NCI-H226 (cell line): ENCODE results near the gene GAGE12G.
"Not testable (repeated sequence)": the region's sequence is repeated elsewhere in the genome, so short reads cannot be mapped to it uniquely, and the experiment has no call there.

Experiments used
- DNase-seq: peaks from one replicate; pipeline ENCODE4 v3.0.0-alpha.2; 2015

GAGE12G gene

GRCh38 chrX:49570100-49570499 is at the start of gene GAGE12G:
Gene GAGE12G, plus strand, starts transcription at chrX:49570400. Its CDS starts 1,155 bp downstream, at chrX:49571555.
- not testable (repeated sequence) for DNase-seq

GRCh38 chrX:49531877-49532276 is 38.3 kb upstream of the GAGE12G start, which contains the start of gene GAGE12C:
Gene GAGE12C, plus strand, starts transcription at chrX:49532177. Its CDS starts 1,155 bp downstream, at chrX:49533332.
- DNase-seq: not testable (repeated sequence)

GRCh38 chrX:49541433-49541832 is 28.8 kb upstream of the GAGE12G start, which contains the start of gene GAGE12D:
Gene GAGE12D, plus strand, starts transcription at chrX:49541733. Its CDS starts 1,155 bp downstream, at chrX:49542888.
- not testable (repeated sequence) for DNase-seq

GRCh38 chrX:49550989-49551388 is 19.2 kb upstream of the GAGE12G start, which contains the start of gene GAGE12E:
Gene GAGE12E, plus strand, starts transcription at chrX:49551289. Its CDS starts 1,155 bp downstream, at chrX:49552444.
- DNase-seq: not testable (repeated sequence)

- not testable (repeated sequence) for DNase-seq
Observed at GRCh38 chrX:49560542-49560941, 9.7 kb upstream of the GAGE12G start, which contains the start of gene GAGE12F. Gene GAGE12F, plus strand, starts transcription at chrX:49560842. Its CDS starts 1,155 bp downstream, at chrX:49561997.

- DNase-seq: not testable (repeated sequence)
Observed at GRCh38 chrX:49568728-49569127, 1.5 kb upstream of the GAGE12G start.

- not testable (repeated sequence) for DNase-seq
Observed at GRCh38 chrX:49569152-49569551, 1.0 kb upstream of the GAGE12G start.

- not testable (repeated sequence) for DNase-seq
Observed at GRCh38 chrX:49579649-49580048, 9.4 kb downstream of the GAGE12G start, which contains the start of gene GAGE12H. Gene GAGE12H, plus strand, starts transcription at chrX:49579949. Its CDS starts 1,155 bp downstream, at chrX:49581104.

GRCh38 chrX:49589196-49589595 is 19.0 kb downstream of the GAGE12G start, which contains the start of gene GAGE2A:
Gene GAGE2A, plus strand, starts transcription at chrX:49589496. Its CDS starts 1,155 bp downstream, at chrX:49590651.
- DNase-seq: not testable (repeated sequence)

- DNase-seq: not testable (repeated sequence)
Observed at GRCh38 chrX:49589769-49590478, 19.7 kb downstream of the GAGE12G start.

- not testable (repeated sequence) for DNase-seq
Observed at GRCh38 chrX:49590488-49590887, 20.3 kb downstream of the GAGE12G start.

- not testable (repeated sequence) for DNase-seq
Observed at GRCh38 chrX:49598720-49599119, 28.5 kb downstream of the GAGE12G start, which contains the start of gene GAGE1. Gene GAGE1, plus strand, starts transcription at chrX:49599020. Its CDS starts 1,155 bp downstream, at chrX:49600175.

- no peak for DNase-seq
Observed at GRCh38 chrX:49610718-49611310, 40.6 kb downstream of the GAGE12G start.

- DNase-seq: no peak
Observed at GRCh38 chrX:49618574-49618973, 48.4 kb downstream of the GAGE12G start.
